CD4-positive, alpha-beta T cell treated with Interleukin-4 for 4 hours (primary cell): Measurements from ENCODE around the gene CLIP1.
"Not testable (repeated sequence)": the region's sequence is repeated elsewhere in the genome, so short reads cannot be mapped to it uniquely, and the experiment has no call there.

ENCODE experiments used
- DNase-seq: peaks from one replicate; pipeline ENCODE4 v3.0.0-alpha.2; 2020

Gene CLIP1

GRCh38 chr12:122309564-122310121, 112.8 kb downstream of the CLIP1 start:
- DNase-seq: no peak

DNA sequence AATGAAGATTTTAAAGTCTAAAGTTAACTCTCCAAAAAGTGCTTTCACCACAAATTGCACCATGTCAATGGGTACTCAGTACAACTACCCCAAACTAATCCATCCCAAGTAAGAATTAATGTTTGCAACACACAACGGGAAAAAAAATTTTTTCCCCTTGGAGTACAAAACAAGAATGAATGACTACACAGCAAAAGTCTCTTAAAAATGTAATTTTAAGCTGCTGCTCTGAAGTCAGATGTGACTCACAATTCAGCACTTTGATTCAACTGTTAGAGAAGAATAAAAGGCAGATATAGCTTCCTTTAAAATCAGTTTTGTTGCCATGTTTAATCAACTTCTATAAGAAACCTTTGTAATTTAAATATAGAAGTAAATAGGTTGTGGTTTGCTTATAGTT, 113.7 kb downstream of the CLIP1 start:
- no peak for DNase-seq

DNA sequence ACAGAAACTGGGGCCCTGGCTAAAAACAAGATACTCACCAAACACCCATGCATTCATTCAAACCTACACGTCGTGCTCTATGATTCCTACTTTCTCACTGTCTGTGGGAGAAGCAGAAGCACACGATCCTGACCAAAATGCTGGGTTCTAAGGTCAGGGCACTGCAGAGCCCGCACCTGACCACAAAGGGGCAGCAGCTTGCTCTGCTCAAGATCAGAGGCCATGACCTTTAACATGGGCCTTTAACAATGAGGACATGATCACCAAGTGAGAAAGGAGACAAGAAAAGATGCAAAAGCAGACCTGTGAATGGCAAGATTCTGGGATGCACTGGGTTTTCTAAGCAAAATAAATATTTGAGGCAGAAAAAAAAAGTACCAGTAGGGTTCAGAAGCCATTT, 116.1 kb downstream of the CLIP1 start:
- no peak for DNase-seq

- no peak for DNase-seq
These were observed 117.5 kb downstream of the CLIP1 start for GRCh38 chr12:122304924-122305323.

DNA sequence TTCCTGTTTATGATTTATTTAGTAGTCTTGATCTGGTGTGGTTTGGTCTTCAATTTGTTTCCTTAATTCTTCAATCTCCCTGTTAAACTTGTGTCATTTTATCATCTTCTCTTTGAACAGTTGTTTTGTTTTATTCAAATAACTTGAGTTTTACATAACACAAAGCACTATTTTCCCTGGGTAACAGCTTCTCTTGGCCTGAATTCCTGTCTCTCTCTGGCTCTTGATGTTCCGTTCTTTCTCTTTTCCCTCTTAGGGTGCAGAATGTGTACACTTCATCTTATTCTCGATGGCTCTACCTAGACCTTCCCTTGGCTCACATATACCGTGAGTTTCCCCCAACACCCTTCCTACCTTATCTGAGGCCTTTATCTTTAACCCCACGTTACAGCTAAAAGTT, 119.4 kb downstream of the CLIP1 start:
- DNase-seq: no peak

DNA sequence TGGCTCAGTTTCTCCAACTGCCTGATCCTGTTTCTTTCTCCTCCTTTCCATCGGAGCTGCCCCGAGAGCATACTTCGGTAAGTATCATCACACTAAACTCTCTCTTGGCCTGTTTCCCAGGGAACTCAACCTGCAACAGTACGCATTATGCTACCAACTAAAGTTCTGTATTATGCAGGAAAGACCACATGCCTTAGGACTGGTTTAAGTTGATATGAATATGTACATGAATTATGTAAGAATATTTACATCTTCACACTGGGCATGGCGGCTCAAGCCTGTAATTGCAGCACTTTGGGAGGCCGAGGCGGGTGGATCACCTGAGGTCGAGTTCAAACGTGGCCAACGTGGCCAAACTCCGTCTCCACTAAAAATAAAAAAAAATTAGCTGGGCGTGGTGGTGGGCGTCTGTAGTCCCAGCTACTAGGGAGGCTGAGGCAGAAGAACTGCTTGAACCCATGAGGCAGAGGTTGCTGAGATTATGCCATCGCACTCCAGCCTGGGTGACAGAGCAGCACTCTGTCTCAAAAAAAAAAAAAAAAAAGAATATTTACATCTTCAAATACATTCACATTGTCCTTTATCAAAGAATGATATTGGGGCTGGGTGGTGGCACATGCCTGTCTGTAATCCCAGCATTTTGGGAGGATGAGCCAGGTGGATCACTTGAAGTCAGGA, 124.3 kb downstream of the CLIP1 start:
- no peak for DNase-seq

GRCh38 chr12:122297494-122297893, 125.0 kb downstream of the CLIP1 start:
- no peak for DNase-seq

- DNase-seq: no peak
These were observed 126.6 kb downstream of the CLIP1 start for GRCh38 chr12:122295877-122296276.

DNA sequence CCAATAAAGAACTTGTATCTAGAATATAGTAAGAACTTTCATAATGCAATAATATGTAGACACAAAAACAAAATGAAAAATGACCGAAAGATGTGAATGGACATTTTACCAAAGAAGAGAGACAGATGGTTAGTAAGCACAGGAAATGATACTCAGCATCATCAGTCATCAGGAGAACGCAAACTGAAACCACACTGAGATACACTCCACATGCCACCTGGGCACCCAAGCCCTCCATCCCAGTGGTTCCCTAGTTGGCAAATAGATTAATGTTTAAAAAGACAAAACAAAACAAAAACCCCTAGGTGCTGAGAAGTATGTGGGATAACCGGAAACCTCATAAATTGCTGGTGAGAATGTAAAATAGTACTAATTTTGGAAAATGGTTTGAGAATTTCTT, 129.4 kb downstream of the CLIP1 start:
- DNase-seq: no peak

DNA sequence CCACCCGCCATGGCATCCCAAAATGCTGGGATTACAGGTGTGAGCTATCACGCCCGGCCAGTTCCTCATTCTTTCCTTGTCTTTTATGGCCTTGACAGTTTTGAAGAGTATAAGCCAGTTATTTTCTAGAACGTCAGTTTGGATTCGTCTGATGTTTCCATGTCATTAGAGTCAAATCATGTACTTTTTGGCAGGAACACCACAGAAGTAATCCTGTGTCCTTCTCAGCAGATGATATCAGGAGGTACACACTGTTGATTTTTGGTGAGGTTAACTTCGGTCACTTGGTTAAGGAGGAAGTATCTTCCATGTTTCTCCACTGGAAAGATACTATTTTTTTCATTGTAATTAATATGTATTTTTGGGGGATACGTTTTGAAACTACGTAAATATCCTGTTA, 131.0 kb downstream of the CLIP1 start:
- no peak for DNase-seq

DNA sequence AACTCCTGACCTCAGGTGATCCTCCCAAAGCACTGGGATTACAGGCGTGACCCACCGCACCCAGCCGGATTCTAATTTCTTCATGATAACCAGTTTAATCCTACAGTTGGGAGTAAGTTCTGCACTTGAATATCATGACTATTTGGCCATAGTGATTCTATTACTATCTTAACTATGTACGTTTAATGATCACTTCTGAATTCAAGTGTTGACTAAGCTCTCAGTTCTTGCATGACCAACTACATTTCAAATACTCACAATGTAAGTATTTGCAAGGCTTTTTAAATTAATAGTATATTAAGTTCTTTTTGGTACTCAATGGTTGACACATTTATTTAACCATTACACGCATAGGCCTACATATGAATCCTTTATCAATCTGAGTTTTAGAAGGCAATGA, 138.8 kb downstream of the CLIP1 start:
- no peak for DNase-seq

DNA sequence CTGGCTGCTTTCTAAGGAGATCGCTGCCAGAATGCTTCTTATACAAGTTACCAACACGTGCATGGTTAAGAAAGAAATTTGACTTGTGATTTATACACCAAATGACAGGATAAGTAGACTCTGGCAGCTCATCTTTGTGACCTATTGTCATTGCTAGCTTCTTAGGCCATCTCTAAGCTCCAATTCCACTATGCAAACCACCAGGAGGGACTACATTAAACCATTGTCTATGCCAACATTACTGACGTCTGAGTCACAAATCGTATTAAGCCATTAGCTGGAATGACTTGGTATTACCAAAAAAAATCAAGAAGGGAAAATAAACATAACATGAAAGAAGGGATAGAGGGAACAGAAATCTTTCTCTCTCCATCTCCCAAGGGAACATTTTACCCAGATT, 140.4 kb downstream of the CLIP1 start:
- DNase-seq: no peak

GRCh38 chr12:122276242-122276641, 146.2 kb downstream of the CLIP1 start:
- DNase-seq: no peak

GRCh38 chr12:122275459-122275858, 147.0 kb downstream of the CLIP1 start:
- no peak for DNase-seq

- peak; percentile 93 for DNase-seq
These were observed 156.1 kb downstream of the CLIP1 start, which contains the start of gene VPS33A for GRCh38 chr12:122266230-122266901. Gene VPS33A, minus strand, starts transcription at chr12:122266494. Its CDS starts 86 bp downstream, at chr12:122266408.

GRCh38 chr12:122265886-122266229, 156.6 kb downstream of the CLIP1 start:
- DNase-seq: no peak

- DNase-seq: peak; percentile 26
These were observed 157.0 kb downstream of the CLIP1 start for GRCh38 chr12:122265476-122265875.

DNA sequence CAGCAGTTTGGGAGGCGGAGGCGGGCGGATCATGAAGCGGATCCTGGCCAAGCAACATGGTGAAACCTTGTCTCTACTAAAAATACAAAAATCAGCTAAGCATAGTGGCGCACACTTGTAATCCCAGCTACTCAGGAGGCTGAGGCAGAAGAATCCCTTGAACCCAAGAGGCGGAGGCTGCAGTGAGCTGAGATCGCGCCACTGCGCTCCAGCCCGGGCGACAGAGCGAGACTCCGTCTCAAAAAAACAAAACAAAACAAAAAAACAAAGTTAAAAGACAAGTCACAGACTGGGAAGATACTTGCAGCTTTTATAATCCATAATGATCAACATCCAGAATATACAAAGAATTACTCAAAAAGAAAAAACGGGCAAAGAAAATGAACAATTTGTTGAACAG, 161.7 kb downstream of the CLIP1 start:
- not testable (repeated sequence) for DNase-seq

GRCh38 chr12:122258939-122259338, 163.5 kb downstream of the CLIP1 start:
- not testable (repeated sequence) for DNase-seq

GRCh38 chr12:122258462-122258861, 164.0 kb downstream of the CLIP1 start:
- not testable (repeated sequence) for DNase-seq

DNA sequence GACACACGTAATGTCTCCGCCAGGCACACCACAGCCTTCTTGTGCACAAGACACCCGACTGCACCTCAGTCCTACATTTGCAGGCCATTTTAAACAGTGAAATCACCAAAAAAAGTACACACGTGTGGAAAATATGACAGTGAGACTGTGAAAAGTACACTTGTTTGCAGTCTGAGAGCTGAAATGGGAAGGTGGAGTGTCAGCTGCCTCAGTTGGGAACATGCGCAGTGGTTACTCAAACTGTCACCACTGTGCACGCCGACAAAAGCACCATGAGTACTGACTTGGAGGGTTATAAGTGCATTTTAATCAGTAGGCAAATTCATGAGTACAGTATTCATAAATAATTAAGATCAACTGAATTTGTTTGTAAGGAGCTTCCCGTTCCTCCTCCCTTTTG, 171.9 kb downstream of the CLIP1 start:
- no peak for DNase-seq

DNA sequence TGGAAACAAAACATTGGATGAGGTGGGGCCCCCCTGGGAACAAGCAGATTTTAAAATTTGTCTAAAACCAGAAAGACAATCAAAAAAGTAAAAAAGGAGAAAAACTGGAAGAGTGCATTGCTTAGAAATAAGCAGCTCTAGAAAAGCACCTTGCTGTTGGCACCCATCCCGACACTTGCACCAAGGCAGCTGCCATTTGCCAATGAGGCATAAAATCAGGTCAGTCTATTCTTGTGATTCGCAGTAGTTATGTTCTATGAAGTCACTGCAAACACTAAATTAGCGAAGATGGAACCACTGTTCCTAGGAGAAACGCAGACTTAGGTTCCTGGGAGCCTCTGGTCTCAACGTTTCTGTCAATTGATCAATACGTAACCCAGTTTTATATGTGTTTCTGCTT, 172.4 kb downstream of the CLIP1 start:
- no peak for DNase-seq

DNA sequence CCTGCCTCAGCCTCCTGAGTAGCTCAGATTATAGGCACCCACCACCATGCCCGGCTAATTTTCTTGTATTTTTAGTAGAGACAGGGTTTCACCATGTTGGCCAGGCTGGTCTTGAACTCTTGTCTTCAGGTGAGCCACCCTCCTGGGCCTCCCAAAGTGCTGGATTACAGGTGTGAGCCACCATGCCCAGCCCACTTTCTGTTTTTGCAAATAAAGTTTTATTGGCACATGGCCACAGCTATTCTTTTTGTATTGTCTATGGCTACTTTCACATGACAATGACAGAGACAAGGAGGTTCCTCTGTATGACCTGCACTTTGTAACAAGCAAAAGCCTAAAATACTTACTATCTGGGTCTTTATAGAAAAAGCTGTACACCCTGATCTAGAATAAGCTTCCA, 176.9 kb downstream of the CLIP1 start:
- DNase-seq: no peak

DNA sequence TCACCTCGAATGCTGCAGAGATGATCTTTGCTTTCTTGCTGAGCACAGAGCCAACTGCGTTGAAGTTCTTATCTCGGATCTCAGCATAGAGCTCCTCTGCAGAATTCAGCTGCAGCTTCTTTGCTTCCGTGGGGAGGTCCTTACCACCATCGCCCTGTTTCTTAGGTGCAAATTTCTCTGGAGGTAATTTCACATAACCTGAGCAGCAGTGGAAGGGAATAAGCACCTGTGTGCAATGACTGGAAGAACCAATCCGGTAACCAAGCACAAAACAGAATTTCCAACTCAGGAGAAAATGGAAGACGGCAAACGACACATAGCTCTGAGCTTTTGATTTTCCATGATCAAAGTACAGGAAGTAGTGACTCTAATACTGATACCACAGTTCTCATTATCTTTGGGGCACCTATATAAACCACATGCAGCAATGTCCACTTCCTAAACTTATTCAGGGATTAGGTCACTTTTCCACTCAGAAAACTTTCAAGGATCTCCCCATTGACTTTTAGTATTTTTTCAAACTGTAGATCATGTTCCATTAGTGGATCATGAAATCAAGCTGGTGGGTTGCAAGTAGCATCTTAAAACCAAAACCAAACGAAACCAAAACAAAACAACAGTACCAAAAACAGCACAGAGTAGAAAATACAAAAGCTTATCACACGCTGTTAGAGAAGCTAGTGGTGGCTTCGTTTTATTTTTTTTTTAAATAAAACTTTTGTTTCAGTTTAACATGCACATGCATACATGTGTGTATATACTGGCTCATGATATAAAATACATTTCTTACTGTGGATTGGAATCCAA, 177.7 kb downstream of the CLIP1 start:
- DNase-seq: peak; percentile 56
